ENCODE measurements around the gene TCF19. TPM values are rescaled to one million over a fixed set of nuclear protein-coding genes. Genes with fewer than 3 reads are reported as not detected.

The TCF19 gene
- polyA plus RNA-seq, 2 of the 4 experiments (the other 2 are of a cell fraction): 7.4 to 11.2 TPM

GRCh38 chr6:31140643-31141042 is 17.7 kb upstream of the TCF19 start:
- TF ChIP-seq MAZ (IDR thresholded peaks at IDR 0.05; ENCODE audit: borderline replicate concordance, low read depth, low read length): no peak
- 73% methylated on average over 10 of the region's 15 CpGs for WGBS (ENCODE audit: missing lambda C conversion rate)
- FAIRE-seq: no peak

GRCh38 chr6:31142361-31142761 is 16.0 kb upstream of the TCF19 start:
- 58% methylated on average over 2 of the region's 2 CpGs for whole genome bisulfite sequencing (ENCODE audit: missing lambda C conversion rate)
- CTCF ChIA-PET: interaction anchor here (0.9 to 2.3 kb wide), 3 partner anchors 10 to 224 kb away, joined by 3 to 5 read pairs (median 3); no protein-coding TSS in a partner anchor

More at GRCh38 chr6:31140643-31141042, 17.7 kb upstream of the TCF19 start:
- Histone ChIP-seq H3K9me3 (no peaks in the 10 kb centered on the region), H3K4me3 (no peak overlapping the region), H3K27ac (no peak overlapping the region), H3K4me2 (no peak overlapping the region), H3K4me1 (peaks cover 10% of the 10 kb centered on the region; the same call in 2 of the 3 replicates)
- DNase-seq (ENCODE audit: low read depth in 1 of 2, low spot score in 1 of 2) (no peak), ATAC-seq (no peak)
- ChIA-PET POLR2A (no interaction called here), CTCF (interaction anchor here (1.2 to 5.1 kb wide), 4 partner anchors 10 to 226 kb away, joined by 5 to 70 read pairs (median 8); no protein-coding TSS in a partner anchor)

GRCh38 chr6:31143148-31143547 is 15.2 kb upstream of the TCF19 start:
- POLR2A ChIA-PET: no interaction called here
- FAIRE-seq: no peak
- Histone ChIP-seq H3K4me2 (no peak overlapping the region), H3K4me3 (no peak overlapping the region), H3K9me3 (no peaks in the 10 kb centered on the region), H3K4me1 (peaks cover 7% of the 10 kb centered on the region; the same call in 2 of the 3 replicates), H3K27ac (no peak overlapping the region)
- no peak for TF ChIP-seq MAX (IDR thresholded peaks at IDR 0.05)
- no peak for TF ChIP-seq ATOH8 (CRISPR knock-in tag; IDR thresholded peaks at IDR 0.05; ENCODE audit: low read depth)
- TF ChIP-seq CTCF (IDR thresholded peaks at IDR 0.05): no peak
- no peak for TF ChIP-seq TP53 (CRISPR knock-in tag; IDR thresholded peaks at IDR 0.05)
- TF ChIP-seq CEBPB (IDR thresholded peaks at IDR 0.05): no peak
- no peak for TF ChIP-seq HES2 (IDR thresholded peaks at IDR 0.05)
- no peak for TF ChIP-seq ELK1 (IDR thresholded peaks at IDR 0.05; ENCODE audit: low read depth, low read length)
- TF ChIP-seq KDM1A (IDR thresholded peaks at IDR 0.05; ENCODE audit: low read depth): no peak
- no peak for TF ChIP-seq FOXS1 (CRISPR knock-in tag; IDR thresholded peaks at IDR 0.05)
- no peak for TF ChIP-seq NR3C1 (IDR thresholded peaks at IDR 0.05)
- no peak for TF ChIP-seq CHD4 (IDR thresholded peaks at IDR 0.05; ENCODE audit: borderline replicate concordance)
- DNase-seq (ENCODE audit: low read depth in 1 of 2, low spot score in 1 of 2): no peak
- CTCF ChIA-PET: interaction anchor here (1.0 to 2.3 kb wide), 3 partner anchors 9 to 54 kb away, joined by 3 to 5 read pairs (median 4); no protein-coding TSS in a partner anchor
- ATAC-seq: peak in 1 of 2 experiments; percentile 25; a peak in 2 of 6 replicates
- 72% methylated on average over 10 of the region's 11 CpGs for WGBS (ENCODE audit: missing lambda C conversion rate)

More at GRCh38 chr6:31142361-31142761, 16.0 kb upstream of the TCF19 start:
- POLR2A ChIA-PET: no interaction called here
- H3K4me2 ChIP-seq: no peak overlapping the region
- TF ChIP-seq ZSCAN20 (CRISPR knock-in tag; IDR thresholded peaks at IDR 0.05): no peak
- no peak for TF ChIP-seq ZNF302 (CRISPR knock-in tag; IDR thresholded peaks at IDR 0.05)
- no peak for TF ChIP-seq E2F6 (IDR thresholded peaks at IDR 0.05; ENCODE audit: borderline replicate concordance, low read depth)
- TF ChIP-seq EP300 (IDR thresholded peaks at IDR 0.05): no peak
- no peak for TF ChIP-seq SREBF2 (IDR thresholded peaks at IDR 0.05)
- no peak for TF ChIP-seq ZFP36 (IDR thresholded peaks at IDR 0.05; ENCODE audit: borderline replicate concordance, partially characterized antibody)
- FAIRE-seq: no peak
- no peak overlapping the region for H3K27ac ChIP-seq
- no peak overlapping the region for H3K4me3 ChIP-seq
- peaks cover 10% of the 10 kb centered on the region; the same call in 2 of the 3 replicates for H3K4me1 ChIP-seq
- ATAC-seq: no peak
- no peak for DNase-seq (ENCODE audit: low read depth in 1 of 2, low spot score in 1 of 2)
- H3K9me3 ChIP-seq: no peaks in the 10 kb centered on the region

All from A549 (cell line).